Nephron (organoid): Measurements from ENCODE around the gene MRFAP1L1.

Source experiments
- H3K27ac Mint-ChIP-seq, 3 experiments: 2 replicates each; pipeline ENCODE4 v1.8.0; 2020; ENCODE audit warnings: mixed read lengths in 3 of 3, mild to moderate bottlenecking in 2 of 3, moderate library complexity in 1 of 3
- H3K27me3 Mint-ChIP-seq: 2 replicates; pipeline ENCODE4 v1.8.0; 2021; ENCODE audit warnings: low read depth, mild to moderate bottlenecking, moderate library complexity, mixed read lengths
- H3K36me3 Mint-ChIP-seq: 2 replicates; pipeline ENCODE4 v1.8.0; 2020; ENCODE audit warnings: low read depth, mixed read lengths
- H3K4me1 Mint-ChIP-seq: 2 replicates; pipeline ENCODE4 v1.8.0; 2020; ENCODE audit warnings: mixed read lengths
- H3K4me3 Mint-ChIP-seq, 3 experiments: 2 replicates each; pipeline ENCODE4 v1.8.0; 2020; ENCODE audit warnings: mild to moderate bottlenecking in 3 of 3, mixed read lengths in 3 of 3, moderate library complexity in 2 of 3
- H3K9me3 Mint-ChIP-seq: 2 replicates; pipeline ENCODE4 v1.8.0; 2020; ENCODE audit warnings: mixed read lengths
- TF ChIP-seq, protein P1 (sequence below), 3 experiments: fragments of 200-600 bp; sonication (generic); IDR thresholded peaks; one replicate each; pipeline ENCODE4 v1.5.0; 2021; ENCODE audit warnings: antibody characterized with exemption in 3 of 3; ENCODE audit not compliant: unreplicated experiment in 3 of 3

Gene MRFAP1L1

DNA sequence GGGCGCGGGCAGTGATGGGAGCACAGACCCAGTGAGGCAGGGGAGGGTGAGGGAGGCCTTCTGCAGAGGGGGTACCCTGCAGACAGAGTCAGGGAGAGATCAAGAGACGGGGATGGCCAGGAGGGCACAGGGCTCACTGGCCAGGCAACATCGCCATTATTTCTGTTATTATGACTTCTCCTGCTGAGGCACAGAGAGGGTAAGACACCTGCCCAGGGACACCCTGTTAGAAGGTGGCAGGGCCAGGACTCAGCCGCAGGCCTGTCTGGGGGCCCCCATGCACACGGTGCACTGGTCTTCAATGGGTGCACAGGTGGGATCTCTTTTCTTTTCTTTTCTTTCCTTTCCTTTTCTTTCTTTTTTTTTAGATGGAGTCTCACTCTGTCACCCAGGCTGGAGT is 22.1 kb upstream of the MRFAP1L1 start:
- TF ChIP-seq, protein P1, sequence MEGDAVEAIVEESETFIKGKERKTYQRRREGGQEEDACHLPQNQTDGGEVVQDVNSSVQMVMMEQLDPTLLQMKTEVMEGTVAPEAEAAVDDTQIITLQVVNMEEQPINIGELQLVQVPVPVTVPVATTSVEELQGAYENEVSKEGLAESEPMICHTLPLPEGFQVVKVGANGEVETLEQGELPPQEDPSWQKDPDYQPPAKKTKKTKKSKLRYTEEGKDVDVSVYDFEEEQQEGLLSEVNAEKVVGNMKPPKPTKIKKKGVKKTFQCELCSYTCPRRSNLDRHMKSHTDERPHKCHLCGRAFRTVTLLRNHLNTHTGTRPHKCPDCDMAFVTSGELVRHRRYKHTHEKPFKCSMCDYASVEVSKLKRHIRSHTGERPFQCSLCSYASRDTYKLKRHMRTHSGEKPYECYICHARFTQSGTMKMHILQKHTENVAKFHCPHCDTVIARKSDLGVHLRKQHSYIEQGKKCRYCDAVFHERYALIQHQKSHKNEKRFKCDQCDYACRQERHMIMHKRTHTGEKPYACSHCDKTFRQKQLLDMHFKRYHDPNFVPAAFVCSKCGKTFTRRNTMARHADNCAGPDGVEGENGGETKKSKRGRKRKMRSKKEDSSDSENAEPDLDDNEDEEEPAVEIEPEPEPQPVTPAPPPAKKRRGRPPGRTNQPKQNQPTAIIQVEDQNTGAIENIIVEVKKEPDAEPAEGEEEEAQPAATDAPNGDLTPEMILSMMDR (IDR thresholded peaks at IDR 0.05; ENCODE audit: unreplicated experiment in 3 of 3), result no peak
- Mint-ChIP-seq H3K27ac (no peak overlapping the region), H3K4me3 (no peak overlapping the region), H3K9me3 (no peaks in the 10 kb centered on the region), H3K4me1 (peaks cover 13% of the 10 kb centered on the region), H3K36me3 (no peaks in the 10 kb centered on the region), H3K27me3 (peaks cover 13% of the 10 kb centered on the region)

DNA sequence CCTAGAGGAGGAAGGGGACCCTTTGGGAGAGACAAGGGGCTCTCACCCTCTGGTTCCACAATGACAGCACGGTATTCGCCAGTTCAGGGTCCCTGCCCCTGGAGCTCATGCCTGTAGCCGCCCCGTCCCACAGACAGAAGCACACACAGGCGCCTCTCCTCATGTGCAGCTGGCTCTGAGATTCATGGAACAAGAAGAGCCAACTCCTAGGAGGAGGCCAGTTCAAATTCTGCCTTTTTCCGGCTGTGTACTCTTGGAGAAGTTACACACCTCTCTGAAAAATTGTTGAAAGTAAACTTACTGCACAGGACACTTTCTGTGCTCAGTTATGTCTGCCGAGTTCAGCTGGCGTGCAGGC is 21.6 kb upstream of the MRFAP1L1 start:
- peaks cover 13% of the 10 kb centered on the region for H3K27me3 Mint-ChIP-seq
- H3K4me3 Mint-ChIP-seq, result no peak overlapping the region
- H3K27ac Mint-ChIP-seq, result no peak overlapping the region
- peaks cover 15% of the 10 kb centered on the region for H3K4me1 Mint-ChIP-seq
- no peaks in the 10 kb centered on the region for H3K36me3 Mint-ChIP-seq
- TF ChIP-seq, protein P1 (IDR thresholded peaks at IDR 0.05; ENCODE audit: unreplicated experiment in 3 of 3), result no peak
- no peaks in the 10 kb centered on the region for H3K9me3 Mint-ChIP-seq

DNA sequence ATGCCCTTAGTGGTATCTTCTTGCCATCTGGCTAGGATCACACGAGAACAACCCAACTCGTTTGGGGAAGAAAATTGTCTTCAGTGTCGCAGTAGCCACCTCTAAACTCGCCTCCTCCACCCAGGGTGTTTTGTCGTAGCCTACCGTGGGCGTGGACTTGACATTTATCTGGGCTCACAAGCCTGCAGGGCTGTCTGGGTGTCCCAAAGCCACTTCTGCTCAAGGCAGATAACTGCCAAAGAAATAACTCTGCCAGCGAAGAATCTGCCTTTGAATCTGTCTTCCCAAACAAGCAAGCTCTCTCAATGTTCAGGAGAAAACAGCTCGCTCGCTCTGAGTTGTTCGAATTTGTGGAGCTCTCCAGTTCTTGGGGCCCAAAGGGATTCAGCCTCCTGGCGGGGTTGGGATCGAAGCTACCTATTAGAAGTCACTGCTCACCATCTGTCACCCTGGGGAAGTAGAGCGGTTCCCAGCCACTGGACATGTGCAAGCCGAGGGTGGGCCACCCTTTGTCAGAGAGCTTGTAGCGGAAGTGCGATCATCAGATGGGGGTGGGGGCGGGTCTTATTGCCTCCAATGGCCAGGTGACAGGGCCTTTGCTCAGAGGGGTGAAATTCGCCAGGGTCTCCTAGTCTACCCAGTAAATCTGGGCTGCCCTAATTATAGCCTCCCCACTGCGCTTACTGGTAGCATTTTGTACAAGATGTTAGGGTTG is 21.1 kb upstream of the MRFAP1L1 start:
- no peaks in the 10 kb centered on the region for H3K36me3 Mint-ChIP-seq
- H3K9me3 Mint-ChIP-seq, result no peaks in the 10 kb centered on the region
- no peak overlapping the region for H3K4me3 Mint-ChIP-seq
- TF ChIP-seq, protein P1 (IDR thresholded peaks at IDR 0.05; ENCODE audit: unreplicated experiment in 3 of 3), result no peak
- peaks cover 13% of the 10 kb centered on the region for H3K27me3 Mint-ChIP-seq
- H3K4me1 Mint-ChIP-seq, result peaks cover 15% of the 10 kb centered on the region
- H3K27ac Mint-ChIP-seq, result no peak overlapping the region

GRCh38 chr4:6728320-6729029 is 18.8 kb upstream of the MRFAP1L1 start:
- Mint-ChIP-seq H3K36me3 (no peaks in the 10 kb centered on the region), H3K27me3 (peaks cover 5% of the 10 kb centered on the region), H3K4me1 (peaks cover 15% of the 10 kb centered on the region), H3K4me3 (no peak overlapping the region), H3K9me3 (no peaks in the 10 kb centered on the region), H3K27ac (peak overlapping the region in 1 of 3 experiments; percentile 71)
- TF ChIP-seq, protein P1 (IDR thresholded peaks at IDR 0.05; ENCODE audit: unreplicated experiment in 3 of 3), result no peak

DNA sequence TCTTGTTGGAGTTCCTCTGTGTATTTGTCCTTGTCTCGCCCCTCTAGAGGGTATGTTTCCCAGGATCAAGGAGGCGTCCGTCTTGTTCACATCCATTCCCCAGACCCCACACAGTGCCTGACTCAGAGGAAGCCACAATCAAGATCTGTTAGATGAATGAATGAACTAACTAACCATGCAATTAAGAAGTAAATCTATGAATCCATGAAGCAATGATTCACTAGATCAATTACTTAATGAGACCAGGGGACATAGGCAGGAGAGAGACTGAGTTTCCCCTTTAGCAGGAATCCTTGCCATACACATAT is 18.2 kb upstream of the MRFAP1L1 start:
- TF ChIP-seq, protein P1 (IDR thresholded peaks at IDR 0.05; ENCODE audit: unreplicated experiment in 3 of 3), result no peak
- Mint-ChIP-seq H3K4me1 (peaks cover 15% of the 10 kb centered on the region), H3K4me3 (peak overlapping the region in 2 of 3 experiments; percentile 11 to 37), H3K9me3 (no peaks in the 10 kb centered on the region), H3K27ac (peak overlapping the region in 2 of 3 experiments; percentile 14 to 71), H3K27me3 (peaks cover 4% of the 10 kb centered on the region), H3K36me3 (no peaks in the 10 kb centered on the region)
